A549 (cell line): ENCODE data around the gene GRHL1.

Experiments used
- EP300 ChIP-seq, 2 experiments: fragments of >200 bp; sonication (Bioruptor Twin); formaldehyde crosslinking; IDR thresholded peaks; 2 replicates in 1 of 2; 3 replicates in 1 of 2; pipeline ENCODE4 v1.6.1; 2016 to 2017
- SMC3 ChIP-seq: fragments of >200 bp; sonication (Bioruptor Twin); formaldehyde crosslinking; IDR thresholded peaks from 3 replicates; pipeline ENCODE4 v1.6.1; 2018; ENCODE audit warnings: inconsistent platforms
- TF ChIP-seq, protein P1 (sequence below): IDR thresholded peaks from 2 replicates; pipeline ENCODE4 v1.6.1; 2012
- TF ChIP-seq, protein P2 (sequence below): fragments of >200 bp; sonication (Bioruptor Twin); formaldehyde crosslinking; IDR thresholded peaks from 3 replicates; pipeline ENCODE4 v1.5.1; 2016

DNA sequence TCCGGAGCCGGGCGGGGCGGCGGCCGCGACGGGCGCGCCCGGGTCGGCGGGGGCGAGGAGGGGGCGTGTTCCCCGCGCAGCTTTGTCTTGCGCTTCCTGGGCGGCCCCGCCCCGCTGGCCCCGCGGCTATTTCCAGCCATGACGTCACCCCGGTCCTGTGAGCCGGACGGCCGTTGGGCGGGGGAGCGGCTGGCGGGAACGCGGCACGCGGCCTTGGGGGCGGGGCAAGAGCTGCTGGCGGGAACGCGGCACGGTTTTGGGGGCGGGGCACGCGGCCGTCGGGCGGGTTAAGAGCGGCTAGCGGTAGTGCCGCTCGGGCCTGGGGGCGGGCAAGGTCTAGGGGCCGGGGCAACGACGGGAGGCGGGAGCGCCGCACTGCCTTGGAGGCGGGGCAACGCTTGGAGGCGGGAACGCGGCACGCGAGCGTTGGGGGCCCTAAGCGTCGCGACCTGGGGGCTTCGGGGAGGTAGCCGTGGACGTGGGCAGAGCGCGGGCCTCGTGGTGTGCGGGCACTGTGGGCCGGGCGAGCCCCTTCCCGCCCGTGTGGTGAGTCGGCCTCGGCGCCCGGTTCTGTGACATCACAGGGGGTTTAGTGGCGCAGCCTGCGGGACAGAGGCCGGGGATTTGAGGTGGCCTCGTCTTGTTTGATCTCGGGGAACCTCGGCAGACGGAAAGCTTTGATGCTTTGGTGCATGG, 92.6 kb downstream of the GRHL1 start:
- TF ChIP-seq, protein P1, sequence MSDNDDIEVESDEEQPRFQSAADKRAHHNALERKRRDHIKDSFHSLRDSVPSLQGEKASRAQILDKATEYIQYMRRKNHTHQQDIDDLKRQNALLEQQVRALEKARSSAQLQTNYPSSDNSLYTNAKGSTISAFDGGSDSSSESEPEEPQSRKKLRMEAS = peak; percentile 94
- TF ChIP-seq SMC3 (no peak), EP300 (IDR thresholded peaks at IDR 0.05) (no peak)
- TF ChIP-seq, protein P2, sequence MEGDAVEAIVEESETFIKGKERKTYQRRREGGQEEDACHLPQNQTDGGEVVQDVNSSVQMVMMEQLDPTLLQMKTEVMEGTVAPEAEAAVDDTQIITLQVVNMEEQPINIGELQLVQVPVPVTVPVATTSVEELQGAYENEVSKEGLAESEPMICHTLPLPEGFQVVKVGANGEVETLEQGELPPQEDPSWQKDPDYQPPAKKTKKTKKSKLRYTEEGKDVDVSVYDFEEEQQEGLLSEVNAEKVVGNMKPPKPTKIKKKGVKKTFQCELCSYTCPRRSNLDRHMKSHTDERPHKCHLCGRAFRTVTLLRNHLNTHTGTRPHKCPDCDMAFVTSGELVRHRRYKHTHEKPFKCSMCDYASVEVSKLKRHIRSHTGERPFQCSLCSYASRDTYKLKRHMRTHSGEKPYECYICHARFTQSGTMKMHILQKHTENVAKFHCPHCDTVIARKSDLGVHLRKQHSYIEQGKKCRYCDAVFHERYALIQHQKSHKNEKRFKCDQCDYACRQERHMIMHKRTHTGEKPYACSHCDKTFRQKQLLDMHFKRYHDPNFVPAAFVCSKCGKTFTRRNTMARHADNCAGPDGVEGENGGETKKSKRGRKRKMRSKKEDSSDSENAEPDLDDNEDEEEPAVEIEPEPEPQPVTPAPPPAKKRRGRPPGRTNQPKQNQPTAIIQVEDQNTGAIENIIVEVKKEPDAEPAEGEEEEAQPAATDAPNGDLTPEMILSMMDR = no peak
